ENCODE results near the gene DAZAP2. TPM values are rescaled to one million over a fixed set of nuclear protein-coding genes. Genes with fewer than 3 reads are reported as not detected.

DAZAP2 gene
- total RNA-seq, 1 experiment from 2014 or later, result 100 TPM

DNA sequence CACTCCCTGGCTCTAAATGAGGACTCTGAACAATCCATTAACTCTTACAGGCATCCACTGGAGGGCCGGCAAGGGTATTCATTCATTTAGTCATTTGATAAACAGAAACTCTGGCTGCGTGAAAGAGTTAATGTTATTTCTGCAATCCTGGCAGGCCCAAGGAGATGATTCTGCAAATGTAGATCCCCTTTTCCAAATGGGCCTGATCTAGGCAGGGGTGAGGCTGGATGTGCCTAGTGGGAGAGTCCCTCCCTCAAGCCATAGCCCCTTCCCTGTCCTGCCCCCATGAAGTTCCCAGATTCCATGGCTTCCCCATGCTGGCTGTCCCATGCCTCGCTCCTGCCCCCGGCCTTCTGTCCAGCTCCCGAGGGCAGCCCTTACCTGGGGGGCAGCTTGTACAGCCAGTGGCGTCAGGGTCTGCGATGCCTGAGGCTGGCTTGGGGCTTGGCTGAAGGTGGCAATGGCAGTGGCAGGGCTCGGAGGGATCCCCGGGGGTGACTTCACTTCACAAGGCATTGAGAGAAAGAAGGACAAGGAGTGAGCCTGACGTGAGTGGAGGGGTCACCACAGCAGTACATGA is 39.2 kb upstream of the DAZAP2 start:
- Histone ChIP-seq H3K27me3 (replicated peaks; ENCODE audit: control insufficient read depth, insufficient read depth, low read length) (no peaks in the 10 kb centered on the region), H3K36me3 (ENCODE audit: control insufficient read depth, insufficient read depth, low read length) (no peaks in the 10 kb centered on the region), H3K9me3 (no peaks in the 10 kb centered on the region), H3K4me3 (ENCODE audit: low read depth, low read length) (no peak overlapping the region), H3K4me1 (peaks cover 11% of the 10 kb centered on the region; the same call in 1 of the 2 replicates)
- no TSS peak for BruUV-seq (replicated peaks)
- peaks cover 21% of the 10 kb centered on the region for H3K4me1 Mint-ChIP-seq (ENCODE audit: low read depth, unreplicated experiment)
- POLR2A ChIA-PET, result interaction anchor here (0.7 to 0.8 kb wide), 2 partner anchors 19 kb away, joined by 3 to 6 read pairs; no protein-coding TSS in a partner anchor
- CTCF ChIA-PET, result interaction anchor here (0.6 kb wide), 1 partner anchor 688 kb away, joined by 8 read pairs; no protein-coding TSS in a partner anchor
- no peaks in the 10 kb centered on the region for H3K9me3 Mint-ChIP-seq (ENCODE audit: unreplicated experiment)
- TF ChIP-seq, protein P1, sequence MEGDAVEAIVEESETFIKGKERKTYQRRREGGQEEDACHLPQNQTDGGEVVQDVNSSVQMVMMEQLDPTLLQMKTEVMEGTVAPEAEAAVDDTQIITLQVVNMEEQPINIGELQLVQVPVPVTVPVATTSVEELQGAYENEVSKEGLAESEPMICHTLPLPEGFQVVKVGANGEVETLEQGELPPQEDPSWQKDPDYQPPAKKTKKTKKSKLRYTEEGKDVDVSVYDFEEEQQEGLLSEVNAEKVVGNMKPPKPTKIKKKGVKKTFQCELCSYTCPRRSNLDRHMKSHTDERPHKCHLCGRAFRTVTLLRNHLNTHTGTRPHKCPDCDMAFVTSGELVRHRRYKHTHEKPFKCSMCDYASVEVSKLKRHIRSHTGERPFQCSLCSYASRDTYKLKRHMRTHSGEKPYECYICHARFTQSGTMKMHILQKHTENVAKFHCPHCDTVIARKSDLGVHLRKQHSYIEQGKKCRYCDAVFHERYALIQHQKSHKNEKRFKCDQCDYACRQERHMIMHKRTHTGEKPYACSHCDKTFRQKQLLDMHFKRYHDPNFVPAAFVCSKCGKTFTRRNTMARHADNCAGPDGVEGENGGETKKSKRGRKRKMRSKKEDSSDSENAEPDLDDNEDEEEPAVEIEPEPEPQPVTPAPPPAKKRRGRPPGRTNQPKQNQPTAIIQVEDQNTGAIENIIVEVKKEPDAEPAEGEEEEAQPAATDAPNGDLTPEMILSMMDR (IDR thresholded peaks at IDR 0.05; ENCODE audit: insufficient read depth in 1 of 2, low read depth in 1 of 2, low read length in 1 of 2, severe bottlenecking in 1 of 2, unreplicated experiment in 1 of 2), result no peak
- no peak overlapping the region for H3K4me3 Mint-ChIP-seq (ENCODE audit: unreplicated experiment)
- no peak for DNase-seq
- intact Hi-C loops (cut with micrococcal nuclease; ENCODE audit: unreplicated experiment), result loop anchor here (2.0 kb wide), 1 partner anchor 19 kb away; the partner anchor contains the start of gene POU6F1
- no peak overlapping the region for H3K27ac Mint-ChIP-seq (ENCODE audit: unreplicated experiment)
- no peaks in the 10 kb centered on the region for H3K27me3 Mint-ChIP-seq (ENCODE audit: insufficient read depth, unreplicated experiment)
- H3K36me3 Mint-ChIP-seq (ENCODE audit: insufficient read depth, unreplicated experiment), result no peaks in the 10 kb centered on the region

GRCh38 chr12:51200156-51200555 is 38.5 kb upstream of the DAZAP2 start:
- H3K4me3 Mint-ChIP-seq (ENCODE audit: unreplicated experiment), result no peak overlapping the region
- TF ChIP-seq, protein P1 (IDR thresholded peaks at IDR 0.05; ENCODE audit: insufficient read depth in 1 of 2, low read depth in 1 of 2, low read length in 1 of 2, severe bottlenecking in 1 of 2, unreplicated experiment in 1 of 2), result no peak
- H3K4me3 ChIP-seq (ENCODE audit: low read depth, low read length), result no peak overlapping the region
- BruUV-seq (replicated peaks), result no TSS peak
- ChIA-PET CTCF (no interaction called here), POLR2A (interaction anchor here (0.8 kb wide), 1 partner anchor 19 kb away, joined by 6 read pairs; no protein-coding TSS in a partner anchor)
- H3K27me3 Mint-ChIP-seq (ENCODE audit: insufficient read depth, unreplicated experiment), result no peaks in the 10 kb centered on the region
- H3K4me1 Mint-ChIP-seq (ENCODE audit: low read depth, unreplicated experiment), result peaks cover 21% of the 10 kb centered on the region
- H3K36me3 Mint-ChIP-seq (ENCODE audit: insufficient read depth, unreplicated experiment), result no peaks in the 10 kb centered on the region
- H3K9me3 ChIP-seq, result no peaks in the 10 kb centered on the region
- H3K27ac Mint-ChIP-seq (ENCODE audit: unreplicated experiment), result no peak overlapping the region
- intact Hi-C loops (cut with micrococcal nuclease; ENCODE audit: unreplicated experiment), result no loop called here
- no peaks in the 10 kb centered on the region for H3K9me3 Mint-ChIP-seq (ENCODE audit: unreplicated experiment)
- no peaks in the 10 kb centered on the region for H3K36me3 ChIP-seq (ENCODE audit: control insufficient read depth, insufficient read depth, low read length)
- H3K4me1 ChIP-seq, result peaks cover 11% of the 10 kb centered on the region; the same call in 1 of the 2 replicates
- no peak for DNase-seq
- H3K27me3 ChIP-seq (replicated peaks; ENCODE audit: control insufficient read depth, insufficient read depth, low read length), result no peaks in the 10 kb centered on the region

GRCh38 chr12:51200806-51201205 is 37.8 kb upstream of the DAZAP2 start:
- H3K27me3 Mint-ChIP-seq (ENCODE audit: insufficient read depth, unreplicated experiment), result no peaks in the 10 kb centered on the region
- Histone ChIP-seq H3K9me3 (no peaks in the 10 kb centered on the region), H3K4me3 (ENCODE audit: low read depth, low read length) (no peak overlapping the region), H3K27me3 (replicated peaks; ENCODE audit: control insufficient read depth, insufficient read depth, low read length) (no peaks in the 10 kb centered on the region), H3K36me3 (ENCODE audit: control insufficient read depth, insufficient read depth, low read length) (no peaks in the 10 kb centered on the region), H3K4me1 (peaks cover 11% of the 10 kb centered on the region; the same call in 1 of the 2 replicates)
- POLR2A ChIA-PET, result no interaction called here
- TF ChIP-seq, protein P1 (IDR thresholded peaks at IDR 0.05; ENCODE audit: insufficient read depth in 1 of 2, low read depth in 1 of 2, low read length in 1 of 2, severe bottlenecking in 1 of 2, unreplicated experiment in 1 of 2), result no peak
- no peaks in the 10 kb centered on the region for H3K9me3 Mint-ChIP-seq (ENCODE audit: unreplicated experiment)
- H3K36me3 Mint-ChIP-seq (ENCODE audit: insufficient read depth, unreplicated experiment), result no peaks in the 10 kb centered on the region
- intact Hi-C loops (cut with micrococcal nuclease; ENCODE audit: unreplicated experiment), result no loop called here
- no TSS peak for BruUV-seq (replicated peaks)
- H3K4me1 Mint-ChIP-seq (ENCODE audit: low read depth, unreplicated experiment), result peaks cover 21% of the 10 kb centered on the region
- CTCF ChIA-PET, result no interaction called here
- no peak for DNase-seq
- H3K27ac Mint-ChIP-seq (ENCODE audit: unreplicated experiment), result no peak overlapping the region
- H3K4me3 Mint-ChIP-seq (ENCODE audit: unreplicated experiment), result no peak overlapping the region

All from Caco-2 (cell line).